Activated T-cell treated with anti-CD3 and anti-CD28 coated beads, Interleukin-2, amount 50 U/mL, for 48 hours (primary cell): ENCODE measurements around the gene CLSTN2.

ENCODE experiments used
- DNase-seq, 2 experiments: peaks; one replicate each; pipeline ENCODE4 v3.0.0-alpha.2; 2020

The CLSTN2 gene

DNA sequence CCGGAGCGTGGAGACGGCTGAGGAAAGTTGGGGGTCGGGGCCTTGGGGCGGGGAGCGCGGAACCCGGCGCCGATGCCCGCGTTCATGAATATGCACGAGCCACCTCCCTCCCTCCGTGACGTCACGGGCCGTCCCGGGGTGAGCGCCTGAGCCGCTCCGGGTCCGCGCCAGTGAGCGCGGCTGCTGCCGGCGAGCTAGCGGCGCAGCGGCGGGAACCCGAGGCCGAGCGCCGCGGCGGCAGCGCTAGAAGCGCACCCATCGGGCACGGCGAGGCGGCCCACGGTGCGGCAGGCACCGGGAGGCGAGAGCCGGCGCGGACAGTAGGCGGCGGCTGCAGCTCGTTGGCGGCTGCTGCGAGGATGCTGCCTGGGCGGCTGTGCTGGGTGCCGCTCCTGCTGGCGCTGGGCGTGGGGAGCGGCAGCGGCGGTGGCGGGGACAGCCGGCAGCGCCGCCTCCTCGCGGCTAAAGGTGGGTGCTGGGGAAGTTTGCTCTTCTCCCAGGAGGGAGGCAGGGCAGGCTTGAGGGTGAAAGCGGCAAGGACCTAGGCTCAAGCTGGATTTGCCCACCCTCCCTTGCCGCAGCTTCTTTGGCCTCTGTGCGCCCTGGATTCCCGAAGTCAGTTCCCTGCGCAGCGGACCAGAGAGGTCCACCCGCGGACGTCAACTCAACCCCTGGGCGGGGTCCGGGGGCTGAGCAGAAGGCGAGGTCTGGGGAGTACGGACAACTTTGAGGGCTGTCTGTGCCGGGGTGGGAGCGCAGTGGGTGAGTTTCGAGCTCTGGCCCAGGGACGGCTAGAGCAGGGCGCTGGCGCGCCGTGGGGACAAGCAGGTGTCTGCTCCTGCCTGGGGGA lies at the start of gene CLSTN2:
Gene CLSTN2, plus strand, starts transcription at position 170 of the 850 bp plus-strand sequence.
- peak; percentile 31 to 53 for DNase-seq

DNA sequence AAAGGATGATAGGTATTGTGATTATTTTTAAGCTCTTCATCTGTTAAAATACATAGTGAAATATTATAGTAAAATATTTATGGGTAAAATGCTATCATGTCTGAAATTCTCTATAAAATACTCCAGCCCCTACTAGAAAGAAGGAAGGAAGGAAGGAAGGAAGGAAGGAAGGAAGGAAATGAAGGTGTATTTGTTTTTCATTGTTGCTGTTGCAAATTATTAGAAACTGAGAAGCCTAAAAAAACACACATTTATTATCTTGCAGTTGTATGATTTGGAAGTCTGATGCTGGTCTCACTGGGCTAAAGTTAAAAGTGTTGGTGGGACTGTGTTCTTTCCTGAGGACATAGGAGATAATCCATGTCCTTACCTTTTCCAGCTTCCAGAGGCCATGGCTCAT lies 47.6 kb upstream of the CLSTN2 start:
- DNase-seq: no peak

DNA sequence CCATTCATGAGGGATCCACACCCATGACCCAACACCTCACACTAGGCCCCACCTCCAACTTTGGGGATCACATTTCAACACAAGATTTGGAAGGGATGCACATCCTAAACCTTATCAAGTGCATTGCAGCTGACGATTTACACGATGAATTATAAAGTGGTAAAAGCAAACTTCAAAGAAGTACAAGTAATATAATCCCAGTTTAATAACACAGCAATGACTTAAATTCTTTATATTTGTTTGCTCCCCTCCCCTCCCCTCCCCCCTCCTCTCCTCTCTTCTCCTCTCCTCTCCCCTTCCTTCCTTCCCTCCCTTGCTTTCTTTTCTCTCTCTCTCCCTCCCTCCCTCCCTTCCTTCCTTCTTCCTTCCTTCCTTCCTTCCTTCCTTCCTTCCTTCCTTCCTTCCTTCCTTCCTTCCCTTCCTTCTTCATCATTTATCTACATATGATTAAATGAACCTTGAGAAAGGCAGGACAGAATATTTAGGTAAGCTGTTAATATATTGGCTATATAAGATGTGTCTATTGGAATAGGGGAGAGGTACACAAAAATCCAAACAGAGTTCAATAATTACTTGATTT lies 46.3 kb upstream of the CLSTN2 start:
- DNase-seq: no peak

DNA sequence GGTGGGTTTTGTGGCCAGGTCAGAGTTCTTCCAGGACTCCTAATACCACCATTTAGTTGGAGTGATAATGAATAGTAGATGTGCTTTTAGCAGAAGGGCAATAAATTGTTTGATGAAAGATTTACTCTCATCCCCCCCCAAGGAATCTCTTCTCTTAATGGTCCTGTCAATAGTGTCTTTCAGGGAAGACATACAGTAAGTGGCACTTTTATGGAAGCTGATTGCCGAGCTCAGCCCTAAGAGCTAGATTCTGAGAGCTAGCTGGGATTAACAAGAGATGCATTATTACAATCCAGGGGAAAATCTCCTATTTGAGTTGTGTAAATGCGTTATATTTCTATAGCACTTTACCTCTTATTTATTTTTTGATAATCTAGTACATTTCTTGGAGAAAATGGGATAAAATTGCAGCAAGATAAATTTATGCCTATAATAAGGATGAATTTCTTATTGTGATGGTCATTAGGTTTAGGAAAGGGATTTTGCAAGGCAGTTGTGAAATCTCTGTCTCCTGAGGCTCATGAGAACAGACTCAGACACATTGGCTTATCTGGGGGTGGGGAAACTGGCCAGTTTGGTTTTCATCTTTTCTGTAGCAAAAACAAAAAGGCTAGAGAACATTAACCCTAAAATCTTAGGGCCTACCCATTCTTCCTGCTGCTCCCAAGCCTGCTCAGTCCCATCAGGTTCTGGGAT lies 41.6 kb upstream of the CLSTN2 start:
- DNase-seq: no peak

DNA sequence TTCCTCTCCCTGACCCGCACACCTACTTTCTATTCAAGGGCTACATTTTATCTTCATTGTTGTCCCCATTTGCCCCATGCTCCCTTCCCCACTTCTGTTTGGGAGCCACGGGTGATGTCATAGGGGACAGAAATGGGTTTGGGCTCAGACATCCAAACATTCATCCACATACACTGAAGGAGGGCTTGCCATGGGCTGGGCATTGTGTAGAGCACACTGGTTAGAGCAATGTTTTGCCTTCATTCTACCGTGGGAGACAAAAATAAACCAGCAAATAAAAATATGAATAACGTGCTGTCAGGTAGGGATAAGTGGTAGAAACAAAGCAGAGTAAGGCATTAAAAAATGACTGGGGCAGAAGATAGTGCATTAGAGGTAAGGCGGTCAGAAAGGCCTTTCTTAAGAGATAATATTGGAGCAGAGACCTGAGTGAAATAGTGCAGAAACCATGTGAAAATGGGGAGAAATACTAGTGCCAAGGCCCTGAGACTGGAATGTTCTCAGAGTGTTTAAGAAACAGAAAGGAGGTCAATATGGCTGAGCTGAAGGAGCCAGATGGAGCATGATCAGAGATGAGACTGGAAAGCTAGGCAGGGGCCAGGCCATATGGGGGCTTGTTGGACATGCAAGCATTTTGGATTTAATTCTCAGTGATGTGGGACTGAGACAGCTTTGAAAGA lies 40.9 kb upstream of the CLSTN2 start:
- DNase-seq: no peak

DNA sequence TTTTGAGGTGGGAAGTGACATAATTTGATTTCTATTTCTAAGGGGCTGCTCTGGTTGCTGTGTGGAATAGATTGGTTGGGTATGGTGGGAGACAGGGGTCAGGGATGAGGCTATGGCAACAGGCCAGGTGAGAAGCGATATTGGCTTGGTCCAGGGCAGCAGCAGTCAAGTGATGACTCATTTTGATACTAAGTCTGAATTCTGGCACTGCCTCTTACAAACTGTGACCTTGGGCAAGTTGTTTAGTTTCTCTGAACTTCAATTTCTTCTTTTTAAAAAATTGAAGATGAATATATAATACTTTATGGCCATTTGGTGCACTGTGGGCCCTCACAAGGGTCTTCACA lies 40.4 kb upstream of the CLSTN2 start:
- DNase-seq: no peak

DNA sequence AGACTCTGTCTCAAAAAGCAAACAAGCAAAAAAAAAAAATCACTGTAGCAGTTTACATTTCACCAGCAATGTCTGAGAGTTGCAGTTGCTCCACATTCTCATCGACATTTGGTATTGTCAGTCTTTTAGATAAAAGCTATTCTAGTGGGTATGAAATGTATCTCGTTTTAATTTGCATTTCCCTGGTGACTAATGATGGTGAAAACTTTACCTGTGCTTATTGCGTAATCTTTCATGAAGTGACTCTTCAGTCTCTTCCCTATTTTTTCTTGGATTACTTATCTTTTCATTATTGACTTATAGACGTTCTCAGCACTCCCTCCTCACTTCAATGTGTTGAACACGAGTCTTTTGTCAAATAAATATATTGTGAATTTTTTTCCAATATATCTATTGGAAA lies 37.2 kb upstream of the CLSTN2 start:
- DNase-seq: no peak

DNA sequence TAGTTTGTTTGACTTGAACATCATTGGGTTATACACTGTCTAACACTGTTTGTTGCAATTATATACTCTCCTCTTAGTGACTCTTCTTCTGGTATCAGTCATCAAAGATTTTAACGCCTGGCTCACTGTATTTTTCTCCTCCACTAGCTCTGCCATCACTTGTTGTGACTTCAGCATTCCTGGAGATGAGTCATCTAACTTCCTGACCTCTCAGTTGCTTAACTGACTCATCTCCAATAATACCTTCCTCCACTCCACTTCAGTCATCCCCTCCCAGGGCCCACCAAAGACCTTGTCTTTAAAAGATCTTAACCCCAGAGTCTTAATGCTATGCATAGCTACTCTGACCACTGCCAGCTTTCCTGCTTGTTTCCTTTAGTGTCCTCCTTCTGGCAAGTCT lies 28.6 kb upstream of the CLSTN2 start:
- no peak for DNase-seq

DNA sequence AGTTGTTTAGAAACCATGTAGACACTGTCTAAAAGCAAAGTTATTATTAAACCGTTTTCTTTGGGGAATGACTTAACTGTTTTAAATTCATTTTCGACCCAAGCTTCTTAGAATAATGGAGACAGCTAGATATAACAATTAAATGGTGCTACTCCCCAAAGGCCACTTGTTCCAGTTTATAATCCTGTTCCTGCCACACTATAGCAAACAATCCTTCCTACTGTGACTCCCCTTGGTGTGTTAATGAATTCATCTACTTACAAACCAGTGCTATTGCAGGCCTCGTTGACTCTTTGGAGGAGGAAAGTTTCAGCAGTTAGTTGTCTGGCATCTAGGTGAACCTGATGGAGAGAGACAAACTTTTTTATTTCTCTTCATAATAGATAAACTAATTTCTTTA lies 25.2 kb upstream of the CLSTN2 start:
- no peak for DNase-seq

DNA sequence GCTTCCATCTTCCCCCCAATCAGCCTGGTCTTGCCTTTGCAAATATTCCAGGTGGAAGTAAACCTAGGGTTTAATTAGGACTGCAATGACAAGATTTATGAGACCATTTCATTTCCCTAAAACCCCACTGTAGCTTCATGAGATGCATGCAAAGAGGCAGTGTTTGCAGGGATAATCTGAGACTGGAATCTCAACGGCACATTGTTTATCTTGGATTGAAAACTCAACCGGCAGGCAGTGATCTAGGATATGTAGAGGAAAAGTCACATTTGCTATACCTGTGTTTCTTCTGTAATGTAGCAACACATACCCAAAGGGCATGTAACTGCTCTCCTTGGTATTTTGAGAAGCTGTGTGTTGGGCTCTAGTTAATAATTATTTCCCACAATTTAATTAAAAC lies 18.7 kb upstream of the CLSTN2 start:
- no peak for DNase-seq

DNA sequence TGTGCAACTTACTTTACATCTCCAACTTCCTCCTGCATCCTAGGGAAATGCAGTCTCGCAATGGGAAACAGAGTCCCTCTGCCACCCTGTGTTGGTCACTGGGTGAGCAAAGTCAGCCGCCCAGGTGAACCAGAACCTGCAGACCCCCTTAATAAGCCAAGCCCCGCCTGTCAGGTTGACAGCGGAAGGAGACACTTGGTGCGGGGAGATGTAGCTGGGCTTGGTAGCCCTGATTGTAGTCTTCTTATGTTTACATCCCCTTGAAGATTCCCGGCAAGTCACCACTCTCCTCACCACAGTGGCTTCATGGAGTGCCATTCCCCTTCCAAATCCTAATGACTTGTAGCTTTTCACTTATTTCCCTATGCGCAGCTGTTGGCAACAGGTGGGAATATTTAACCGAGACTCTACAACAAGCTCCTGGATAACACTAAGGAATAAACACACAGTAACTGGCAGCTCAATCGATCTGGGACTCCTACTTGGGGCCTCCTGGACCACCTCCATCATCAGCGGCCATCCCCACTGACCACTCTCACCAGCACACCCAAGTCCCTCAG lies 17.7 kb upstream of the CLSTN2 start:
- no peak for DNase-seq

DNA sequence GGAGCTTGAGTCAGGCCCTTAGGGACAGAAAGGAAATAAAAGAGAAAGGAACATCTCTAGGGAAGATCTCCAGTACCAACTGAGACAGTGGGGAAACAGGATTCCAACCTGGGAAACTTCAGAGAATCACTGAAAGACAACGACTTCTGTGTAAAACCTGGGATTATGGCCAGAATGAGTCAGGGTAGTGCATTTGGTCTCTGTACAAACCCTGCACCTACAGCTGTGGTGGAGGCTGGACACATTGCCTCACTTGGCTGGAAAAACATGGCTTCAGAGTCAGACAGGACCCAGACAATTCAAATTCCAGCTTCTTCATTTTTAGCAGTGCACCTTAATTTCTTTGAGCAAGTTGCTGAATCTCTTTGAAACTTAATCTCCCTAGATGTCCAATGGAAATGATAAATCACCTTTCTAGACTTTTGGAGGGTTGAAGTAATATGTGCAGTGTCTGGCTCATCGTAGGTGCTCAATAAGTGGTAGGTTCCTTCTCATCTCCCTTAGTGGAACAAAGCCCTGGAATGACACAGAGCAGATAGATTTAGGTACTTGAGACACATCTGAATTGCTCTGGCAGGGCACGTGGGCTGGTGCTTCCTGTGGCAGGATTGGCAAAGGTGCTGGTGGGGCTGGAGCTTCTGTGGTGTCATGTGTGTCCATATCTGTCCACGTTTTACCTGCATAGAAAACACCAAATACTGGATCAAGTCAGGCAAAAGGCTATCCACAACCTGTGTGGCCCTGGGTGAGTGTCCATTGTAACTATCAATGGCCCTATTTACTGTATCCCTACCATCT lies 6.1 kb upstream of the CLSTN2 start:
- no peak for DNase-seq

DNA sequence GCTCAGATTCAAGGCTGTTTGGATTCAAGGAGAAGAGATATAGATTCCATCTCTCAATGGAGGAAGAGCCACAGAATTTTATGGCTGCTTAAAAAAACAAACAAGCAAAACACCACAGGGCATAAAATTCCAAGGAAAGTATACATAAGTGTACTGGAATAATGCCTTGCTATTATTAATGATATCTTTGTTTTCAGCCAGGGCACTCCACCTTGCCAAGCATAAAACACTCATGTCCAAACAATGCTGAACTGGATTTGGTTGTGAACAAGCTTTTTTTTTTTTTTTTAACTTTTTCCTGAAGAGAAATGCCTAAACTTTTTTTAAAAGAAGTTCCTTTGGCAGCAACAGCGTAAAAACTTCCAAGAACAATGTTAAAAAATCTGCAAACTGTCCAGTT lies 4.8 kb upstream of the CLSTN2 start:
- no peak for DNase-seq

DNA sequence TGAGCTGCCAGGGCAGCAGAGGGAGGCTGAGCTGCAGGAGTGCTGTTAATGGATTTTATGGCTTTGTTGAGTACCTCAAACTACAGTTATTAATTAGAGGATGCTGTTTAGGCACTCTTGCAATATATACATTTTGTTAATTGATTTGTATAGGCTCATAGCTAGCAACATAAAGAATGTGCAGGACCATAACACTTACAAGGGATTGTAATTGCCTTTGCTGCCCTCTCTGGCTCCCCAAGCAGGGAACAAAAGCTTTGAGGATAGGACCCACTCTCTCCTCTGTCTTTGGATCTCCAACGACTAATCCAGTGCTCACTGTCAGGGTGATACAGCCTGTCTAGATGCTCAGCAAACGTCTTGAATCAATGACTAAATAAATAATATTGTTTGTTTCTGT lies 1.2 kb upstream of the CLSTN2 start:
- no peak for DNase-seq

DNA sequence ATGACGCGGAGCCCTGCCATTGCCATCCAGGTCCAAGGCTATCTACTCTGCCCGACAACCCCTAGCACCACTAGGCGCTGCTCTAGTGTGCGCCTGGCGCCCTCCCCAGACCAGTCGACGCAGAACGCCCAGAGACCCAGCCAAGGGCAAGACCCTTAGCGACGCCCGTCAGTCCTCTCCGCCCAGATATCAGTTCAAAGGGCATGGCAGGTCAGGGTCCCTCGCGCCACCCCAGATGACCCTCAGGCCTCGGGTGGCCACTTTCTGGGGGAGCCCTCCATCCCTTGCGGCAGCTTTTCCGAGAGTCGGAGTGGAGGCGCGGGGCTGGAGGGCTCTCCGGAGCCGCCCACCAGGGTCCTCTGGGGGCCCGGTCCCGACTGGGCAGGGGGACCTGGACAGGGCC lies 371 bp upstream of the CLSTN2 start:
- DNase-seq: peak; percentile 16 to 17

DNA sequence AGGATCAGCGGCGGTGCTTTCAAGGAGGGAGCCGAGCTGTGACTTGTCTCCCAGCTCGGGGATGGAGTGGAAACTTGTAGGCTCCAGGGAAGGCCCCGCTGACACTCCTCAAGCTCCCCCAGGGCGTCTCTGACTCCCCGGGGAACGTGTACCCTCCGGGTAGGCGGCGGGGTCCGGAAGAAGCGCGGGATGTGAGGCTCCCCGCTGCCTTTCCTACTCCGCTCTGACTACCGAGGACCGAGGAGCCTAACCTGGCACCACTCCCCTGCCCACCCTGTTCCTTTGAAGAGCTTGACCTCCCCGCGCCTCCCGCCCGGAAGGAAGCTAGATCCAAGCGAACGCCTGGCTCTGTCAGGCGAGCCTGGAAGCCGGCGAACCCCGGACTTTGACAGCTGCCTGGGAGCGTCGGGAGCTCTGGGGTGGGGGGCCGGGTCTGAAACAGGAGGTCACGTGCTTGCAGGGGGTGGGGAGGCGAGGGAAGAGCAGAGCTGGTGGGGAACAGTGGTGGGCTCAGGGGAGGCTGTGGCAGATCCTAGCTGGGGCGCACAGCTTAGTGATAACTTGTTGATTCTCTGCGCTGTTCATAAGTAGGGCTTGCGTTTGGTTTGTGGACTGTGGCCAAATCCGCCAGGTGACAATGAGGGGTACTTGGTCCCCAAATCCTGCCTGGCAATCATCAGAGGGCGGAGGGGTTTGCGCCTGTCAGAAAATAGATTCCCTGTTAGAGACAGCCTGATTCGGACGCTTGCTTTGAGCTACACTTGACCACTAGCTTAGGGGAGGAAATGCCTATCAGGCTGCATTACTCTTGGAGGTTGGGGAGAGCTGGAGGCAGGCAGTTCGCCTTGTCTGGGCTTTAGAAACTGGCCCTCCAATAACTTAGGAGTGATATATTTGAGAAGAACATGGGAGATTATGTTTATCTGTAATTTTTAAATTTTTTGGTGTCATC lies 1.2 kb downstream of the CLSTN2 start:
- DNase-seq: peak in 1 of 2 experiments; percentile 15

DNA sequence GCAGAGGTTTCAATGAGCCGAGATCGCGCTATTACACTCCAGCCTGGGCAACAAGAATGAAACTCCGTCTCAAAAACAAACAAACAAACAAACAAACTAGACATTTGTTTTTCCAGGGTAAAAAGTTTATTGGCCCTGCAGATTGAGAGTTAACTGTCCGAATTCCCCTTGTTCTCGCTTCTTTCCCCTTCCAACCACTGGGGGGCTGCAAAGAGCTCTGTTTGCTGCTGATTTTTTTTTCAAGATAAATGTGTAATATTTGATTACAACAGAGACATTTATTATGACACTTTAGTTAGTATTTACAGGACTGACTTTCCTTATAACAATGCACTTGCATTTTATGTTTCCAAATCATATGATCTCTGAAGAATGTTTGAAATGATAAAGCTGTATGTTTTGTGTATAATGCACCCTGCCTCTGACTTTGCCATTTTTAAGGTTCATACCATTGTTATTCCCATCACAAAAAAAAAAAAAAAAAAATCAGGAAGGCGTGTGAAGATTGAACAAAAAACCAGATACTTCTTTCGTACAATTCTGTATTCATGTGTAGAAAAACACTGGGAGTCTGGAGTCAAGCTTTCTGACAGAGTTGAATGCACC lies 2.8 kb downstream of the CLSTN2 start:
- peak; percentile 23 to 31 for DNase-seq

DNA sequence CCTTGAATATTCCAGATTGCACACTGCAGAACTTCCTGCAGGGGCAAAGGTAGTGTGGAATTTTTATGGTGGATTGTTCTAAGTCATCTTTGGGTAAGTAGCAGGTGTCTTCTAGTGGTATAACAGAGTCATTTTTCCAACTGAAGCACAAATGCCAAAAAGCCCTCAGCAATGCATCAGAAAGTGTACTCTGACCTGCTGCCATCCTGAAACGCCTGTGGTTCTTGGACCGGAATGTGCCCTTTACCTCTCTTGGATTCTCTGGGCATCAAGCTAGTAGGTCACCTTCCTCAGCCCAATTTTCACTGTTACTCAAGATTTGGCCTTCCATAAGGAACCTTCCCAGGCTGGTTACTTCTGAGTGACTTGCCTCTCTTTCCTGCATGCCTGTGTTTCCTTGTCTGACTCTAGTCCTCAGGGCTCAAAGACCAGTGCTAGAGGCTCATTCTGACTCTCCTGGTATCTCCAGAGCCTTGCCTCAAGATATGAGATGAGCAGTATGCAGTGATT lies 4.8 kb downstream of the CLSTN2 start:
- no peak for DNase-seq

DNA sequence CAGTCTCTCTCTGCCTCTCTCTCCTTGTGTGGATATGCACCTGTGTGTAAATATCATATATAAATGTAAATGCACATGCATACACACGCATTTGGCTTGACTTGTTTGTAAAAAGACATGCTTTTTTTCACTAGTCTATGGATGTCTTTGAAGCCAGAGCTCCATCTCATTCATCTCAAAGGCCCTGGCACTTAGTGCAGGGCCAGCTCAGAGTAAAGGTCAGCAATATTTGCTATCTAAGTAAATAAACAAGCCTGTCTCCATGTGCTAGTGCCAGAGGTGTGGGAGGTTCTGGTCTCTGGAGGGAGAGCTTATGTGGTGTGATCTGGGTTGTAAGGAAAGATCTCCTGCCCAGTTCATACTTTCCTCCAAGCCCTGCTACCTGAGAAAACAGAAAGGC lies 5.6 kb downstream of the CLSTN2 start:
- DNase-seq: no peak

DNA sequence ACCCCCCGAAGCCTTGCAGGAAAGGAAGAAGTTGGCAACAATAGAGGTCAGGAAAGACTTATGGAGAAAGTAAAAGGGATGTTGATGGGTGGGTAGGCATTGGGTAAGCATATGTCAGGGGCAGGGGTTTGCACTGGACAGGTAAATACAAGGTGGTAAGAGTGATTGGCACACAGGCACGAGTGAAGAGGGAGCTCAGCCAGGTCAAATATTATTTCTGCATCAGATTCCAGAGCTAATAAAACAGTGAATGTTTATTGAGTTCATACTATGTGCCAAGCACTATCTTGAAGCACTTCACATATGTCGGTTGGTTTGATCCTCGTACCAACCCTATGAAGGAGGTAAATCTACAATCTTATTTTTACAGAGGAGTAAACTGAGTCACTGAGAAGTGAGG lies 6.6 kb downstream of the CLSTN2 start:
- DNase-seq: no peak
